Stimulated activated CD8-positive, alpha-beta memory T cell treated with anti-CD3 and anti-CD28 coated beads, Interleukin-4, amount 100 ng/mL, for 4 hours (primary cell): ENCODE results near the gene AP2A2.
"Not testable (repeated sequence)": the region's sequence is repeated elsewhere in the genome, so short reads cannot be mapped to it uniquely, and the experiment has no call there.

ENCODE experiments used
- DNase-seq, 2 donors: peaks; one replicate each; pipeline ENCODE4 v3.0.0-alpha.2; 2020; ENCODE audit warnings: low read depth in 2 of 2, low spot score in 1 of 2

Gene AP2A2

DNA sequence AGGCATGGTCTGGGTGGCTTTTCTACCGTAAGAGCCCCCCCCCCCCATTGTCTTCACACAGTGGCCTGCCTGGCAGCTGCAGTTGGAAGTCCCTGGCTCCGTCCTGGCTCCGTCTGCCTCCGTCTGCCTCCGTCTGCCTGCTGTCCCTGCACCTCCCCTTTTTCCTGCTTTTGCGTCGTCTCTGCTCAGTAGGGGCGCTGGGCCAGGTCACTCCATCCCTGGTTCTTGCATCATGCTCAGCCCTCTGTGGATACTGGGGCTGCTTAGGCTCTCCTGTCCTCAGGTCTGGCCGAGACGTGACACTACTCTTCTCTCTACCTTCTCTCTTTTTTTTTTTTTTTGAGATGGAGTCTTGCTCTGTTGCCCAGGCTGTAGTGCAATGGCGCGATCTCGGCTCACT is 27.8 kb downstream of the AP2A2 start:
- DNase-seq, result no peak

DNA sequence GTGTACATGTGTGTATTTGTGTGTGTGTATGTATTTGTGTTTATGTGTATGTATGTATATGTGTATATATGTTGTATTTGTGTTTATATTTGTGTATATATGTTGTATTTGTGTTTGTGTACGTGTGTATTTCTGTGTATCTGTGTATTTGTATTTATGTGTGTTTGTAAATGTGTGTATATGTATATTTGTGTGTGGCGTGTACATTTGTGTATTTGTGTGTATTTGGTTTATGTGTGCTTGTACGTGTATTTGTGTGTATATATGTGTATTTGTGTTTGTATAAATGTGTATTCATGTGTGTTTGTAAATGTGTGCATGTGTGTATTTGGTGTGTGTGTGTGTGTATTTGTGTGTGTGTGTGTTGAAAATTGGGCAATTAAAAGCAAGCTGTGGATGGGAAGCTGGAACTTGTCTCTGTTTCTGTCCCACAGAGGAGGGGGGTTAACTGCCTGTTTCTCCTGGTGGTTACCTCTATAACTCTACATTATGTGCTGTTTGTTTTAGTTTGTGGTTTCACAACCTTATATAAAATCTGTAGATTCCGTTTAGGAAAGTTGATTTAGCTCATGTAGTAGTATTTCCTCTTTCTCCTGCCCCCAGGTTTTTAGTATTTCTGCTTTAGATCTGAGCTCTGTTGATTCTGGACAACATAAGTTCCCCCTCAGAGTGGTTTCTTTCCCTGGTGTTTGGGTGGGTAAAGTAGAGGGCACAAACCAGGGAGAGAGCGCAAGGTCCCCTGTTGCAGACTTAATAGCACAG is 28.9 kb downstream of the AP2A2 start:
- no peak for DNase-seq

DNA sequence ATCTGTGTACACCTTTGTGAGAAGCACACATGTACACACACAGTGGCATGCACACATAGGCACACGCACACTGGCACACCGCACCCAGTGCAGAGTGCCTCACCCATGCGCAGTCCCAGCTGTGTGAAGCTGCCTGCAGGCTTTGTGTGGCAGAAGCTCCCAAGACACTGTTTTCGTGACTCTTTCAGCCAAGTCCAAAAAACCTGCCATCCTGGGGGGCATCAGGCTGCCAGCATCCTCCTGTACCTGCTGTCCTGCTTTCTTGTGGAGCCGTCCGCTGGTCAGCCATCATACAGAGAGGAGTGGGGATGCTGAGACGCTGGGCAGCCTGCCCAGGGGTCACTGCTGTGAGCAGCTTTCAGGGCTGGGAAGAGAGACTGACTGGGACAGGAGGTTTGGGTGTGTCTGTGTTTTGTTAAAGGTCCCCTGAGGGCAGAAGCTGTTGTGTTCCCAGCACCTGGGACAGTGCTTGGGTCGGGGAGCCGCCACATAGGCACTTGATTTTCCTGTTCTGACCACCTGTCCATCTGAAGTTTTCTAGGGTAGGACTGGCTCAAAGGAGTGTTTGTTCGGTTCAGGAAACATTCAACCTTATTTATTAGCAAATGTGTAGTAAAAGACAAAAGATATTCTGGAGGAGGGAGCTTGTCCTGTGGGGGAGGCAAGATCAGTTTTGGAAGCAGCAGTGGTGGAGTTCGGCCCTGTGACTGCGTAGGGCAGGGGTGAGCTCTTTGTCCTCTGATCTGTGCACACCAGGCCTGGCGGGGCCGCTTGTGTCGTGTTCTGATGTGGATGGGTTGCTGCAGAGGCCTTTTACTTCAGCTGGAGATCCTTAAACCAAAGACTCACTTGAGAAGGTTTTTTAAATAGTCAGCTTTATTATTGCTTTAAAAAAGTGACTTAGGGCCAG is 29.7 kb downstream of the AP2A2 start:
- DNase-seq, result no peak

DNA sequence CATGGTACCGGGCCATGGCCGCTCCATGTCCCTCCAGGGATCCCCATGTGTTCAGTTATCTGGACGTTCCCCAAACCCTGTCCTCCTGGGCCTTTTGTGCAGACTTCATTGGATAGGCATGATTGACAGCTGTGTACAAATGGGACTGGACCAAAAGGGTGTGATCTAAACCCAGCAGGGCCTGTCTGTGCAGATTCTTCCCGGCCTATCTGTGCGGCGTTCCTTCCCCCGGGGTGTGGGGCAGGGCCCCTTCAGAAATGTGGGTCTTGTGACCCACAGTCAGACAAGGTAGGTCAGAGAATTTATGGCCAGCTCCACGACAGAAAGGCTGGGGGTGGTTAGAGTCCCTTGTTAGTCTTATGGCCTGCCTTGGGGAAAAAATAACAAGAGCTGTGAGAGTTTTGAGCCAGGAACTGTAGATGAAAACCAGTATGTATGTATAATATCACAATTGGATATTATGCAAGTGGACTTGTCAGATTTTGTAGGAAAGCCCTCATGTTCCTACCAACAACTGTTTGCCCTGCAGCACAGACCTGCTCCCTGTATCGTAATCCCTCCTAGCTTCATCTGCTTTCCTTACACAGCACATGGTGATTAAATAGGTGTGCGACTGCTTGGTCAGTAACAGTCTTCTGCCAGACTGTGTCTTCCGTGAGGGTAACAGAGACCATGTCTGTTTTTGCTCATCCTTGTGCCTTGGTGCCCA is 31.7 kb downstream of the AP2A2 start:
- DNase-seq, result no peak

DNA sequence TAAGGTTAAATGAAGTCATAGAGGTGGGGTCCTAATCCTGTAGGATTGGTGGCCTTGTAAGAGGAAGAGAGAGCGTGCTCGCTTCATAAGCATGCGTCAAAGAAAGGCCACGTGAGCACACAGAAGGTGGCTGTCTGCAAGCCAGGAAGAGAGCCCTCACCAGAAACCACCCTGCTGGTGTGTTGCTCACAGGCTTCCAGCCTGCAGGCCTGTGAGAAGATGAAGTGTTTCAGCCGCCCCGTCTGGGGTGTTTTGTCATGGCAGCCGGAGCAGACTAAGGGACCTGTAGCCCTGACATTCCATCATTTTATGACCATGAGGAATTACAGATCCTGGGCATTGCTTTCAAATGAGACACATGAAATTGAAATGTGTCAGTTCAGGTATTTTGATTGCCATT is 32.4 kb downstream of the AP2A2 start:
- DNase-seq, result no peak

DNA sequence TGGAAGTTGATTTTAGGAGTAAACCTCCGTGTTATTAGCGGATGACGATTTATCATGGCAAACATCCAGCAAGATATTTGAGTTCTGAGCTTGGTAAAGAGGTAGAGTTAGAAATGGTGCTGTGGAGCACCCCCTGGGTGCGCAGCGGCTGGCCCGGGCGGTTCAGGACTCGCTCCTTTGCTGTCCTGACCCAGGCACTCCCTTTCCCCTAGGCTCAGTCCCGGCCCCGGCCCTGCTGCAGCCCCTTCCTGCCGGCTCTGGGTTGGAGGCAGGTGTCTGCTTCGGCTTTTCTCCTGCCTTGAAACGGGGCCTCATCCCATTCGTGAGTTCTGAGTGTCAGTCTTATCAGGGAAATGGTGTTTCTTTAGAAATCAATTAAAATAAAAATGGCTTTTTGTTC is 33.4 kb downstream of the AP2A2 start:
- DNase-seq, result no peak

DNA sequence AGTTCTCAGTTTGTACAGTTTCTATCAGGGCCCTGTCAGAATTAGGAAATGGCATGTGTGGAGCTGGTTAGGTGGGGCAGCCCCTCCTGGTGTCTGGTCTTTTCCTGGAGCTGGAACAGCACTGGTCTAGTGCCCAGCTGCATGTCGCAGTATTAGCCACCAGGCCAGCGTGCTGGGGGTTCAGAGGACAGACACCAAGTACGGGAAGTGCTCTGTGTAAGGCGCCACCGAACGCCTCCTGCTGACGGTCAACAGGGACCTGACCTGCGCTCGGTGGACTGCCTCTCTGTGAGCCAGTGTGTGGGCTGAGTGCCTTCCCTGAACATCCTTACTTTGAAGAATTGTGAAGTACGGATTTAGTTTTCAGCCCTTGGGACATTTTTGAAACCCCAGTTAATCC is 33.9 kb downstream of the AP2A2 start:
- no peak for DNase-seq

DNA sequence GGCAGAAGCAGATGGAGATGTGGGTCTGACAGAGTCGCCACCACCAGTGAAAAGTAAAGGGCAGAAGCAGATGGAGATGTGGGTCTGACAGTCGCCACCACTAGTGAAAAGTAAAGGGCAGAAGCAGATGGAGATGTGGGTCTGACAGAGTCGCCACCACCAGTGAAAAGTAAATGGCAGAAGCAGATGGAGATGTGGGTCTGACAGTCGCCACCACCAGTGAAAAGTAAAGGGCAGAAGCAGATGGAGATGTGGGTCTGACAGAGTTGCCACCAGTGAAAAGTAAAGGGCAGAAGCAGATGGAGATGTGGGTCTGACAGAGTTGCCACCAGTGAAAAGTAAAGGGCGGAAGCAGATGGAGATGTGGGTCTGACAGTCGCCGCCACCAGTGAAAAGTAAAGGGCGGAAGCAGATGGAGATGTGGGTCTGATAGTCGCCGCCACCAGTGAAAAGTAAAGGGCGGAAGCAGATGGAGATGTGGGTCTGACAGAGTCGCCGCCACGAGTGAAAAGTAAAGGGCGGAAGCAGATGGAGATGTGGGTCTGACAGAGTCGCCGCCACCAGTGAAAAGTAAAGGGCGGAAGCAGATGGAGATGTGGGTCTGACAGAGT is 35.7 kb downstream of the AP2A2 start:
- DNase-seq, result not testable (repeated sequence)

DNA sequence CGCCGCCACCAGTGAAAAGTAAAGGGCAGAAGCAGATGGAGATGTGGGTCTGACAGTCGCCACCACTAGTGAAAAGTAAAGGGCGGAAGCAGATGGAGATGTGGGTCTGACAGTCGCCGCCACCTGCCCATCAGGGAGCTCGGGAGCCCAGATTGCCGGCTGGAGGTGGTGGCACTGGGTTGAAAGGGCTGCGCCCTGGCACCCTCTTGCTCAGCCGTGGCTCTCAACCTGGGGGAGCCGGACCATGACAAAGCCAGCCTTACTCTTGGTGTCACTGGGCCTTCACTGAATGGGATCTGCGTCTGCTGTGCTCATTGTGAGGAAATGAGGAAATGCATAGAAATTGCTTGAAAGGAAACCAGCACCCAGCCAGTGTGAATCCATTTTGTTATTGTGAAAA is 36.3 kb downstream of the AP2A2 start:
- DNase-seq, result no peak

DNA sequence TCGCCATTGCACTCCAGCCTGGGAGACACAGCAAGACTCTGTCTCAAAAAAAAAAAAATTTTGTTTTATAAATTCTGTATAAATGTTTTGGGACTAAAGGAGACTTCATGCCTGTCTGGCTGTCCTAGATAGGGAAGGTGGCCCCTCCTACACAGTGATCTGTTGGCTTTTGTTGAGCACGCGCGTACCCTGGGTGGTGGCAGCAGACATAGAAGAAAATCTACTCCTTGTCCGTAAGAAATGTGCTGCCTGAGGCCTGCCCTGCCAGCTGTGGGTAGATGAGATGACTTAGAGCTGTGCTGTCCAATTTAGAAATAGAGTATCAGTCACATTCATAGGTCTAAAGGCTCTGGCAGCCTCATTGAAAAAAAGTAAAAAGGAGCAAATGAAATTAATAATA is 37.0 kb downstream of the AP2A2 start:
- DNase-seq, result no peak

DNA sequence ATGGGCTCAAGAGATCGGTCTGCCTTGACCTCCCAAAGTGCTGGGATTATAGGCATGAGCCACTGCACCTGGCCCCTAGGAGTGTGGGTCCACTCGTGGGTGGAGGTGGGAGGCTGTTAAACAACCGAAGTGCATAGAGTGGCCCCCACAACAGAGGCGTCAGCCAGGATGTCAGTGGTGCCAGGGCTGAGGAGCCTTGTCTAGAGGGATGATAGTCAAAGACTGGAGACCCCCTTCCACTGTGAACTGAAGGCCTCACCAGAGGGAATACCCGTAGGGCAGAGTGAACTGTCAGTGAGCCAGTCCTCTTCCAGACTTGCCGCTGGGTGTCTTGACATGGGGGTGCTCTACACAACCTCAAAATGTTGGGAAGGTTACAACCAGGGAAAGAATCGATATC is 38.2 kb downstream of the AP2A2 start:
- no peak for DNase-seq

DNA sequence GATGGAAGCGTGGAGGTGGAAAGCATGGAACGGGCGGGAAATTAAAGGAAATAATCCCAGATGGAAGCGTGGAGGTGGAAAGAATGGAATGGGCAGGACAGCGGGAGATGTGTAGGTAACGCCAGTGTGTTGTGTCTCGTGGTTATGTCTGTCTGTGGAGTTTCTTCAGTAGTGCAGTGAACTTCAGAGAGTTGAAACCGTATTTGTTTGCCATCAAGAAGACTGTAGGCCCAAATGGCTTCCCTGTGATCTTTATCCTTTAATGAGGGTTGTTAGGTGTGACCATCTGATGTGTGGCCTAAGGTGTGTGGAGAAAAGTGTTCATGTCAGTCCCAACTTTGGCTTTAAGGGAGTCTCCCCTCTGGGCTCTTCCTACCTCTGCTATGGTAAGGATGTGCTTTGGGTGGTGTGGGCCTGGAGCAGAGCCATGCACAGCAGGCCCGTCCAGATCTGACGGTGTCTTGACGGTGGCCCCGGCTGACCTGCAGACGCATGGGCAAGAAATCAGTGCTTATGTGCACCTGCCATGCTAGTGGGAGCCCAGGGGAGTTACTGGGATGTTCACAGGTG is 39.6 kb downstream of the AP2A2 start:
- DNase-seq, result no peak

DNA sequence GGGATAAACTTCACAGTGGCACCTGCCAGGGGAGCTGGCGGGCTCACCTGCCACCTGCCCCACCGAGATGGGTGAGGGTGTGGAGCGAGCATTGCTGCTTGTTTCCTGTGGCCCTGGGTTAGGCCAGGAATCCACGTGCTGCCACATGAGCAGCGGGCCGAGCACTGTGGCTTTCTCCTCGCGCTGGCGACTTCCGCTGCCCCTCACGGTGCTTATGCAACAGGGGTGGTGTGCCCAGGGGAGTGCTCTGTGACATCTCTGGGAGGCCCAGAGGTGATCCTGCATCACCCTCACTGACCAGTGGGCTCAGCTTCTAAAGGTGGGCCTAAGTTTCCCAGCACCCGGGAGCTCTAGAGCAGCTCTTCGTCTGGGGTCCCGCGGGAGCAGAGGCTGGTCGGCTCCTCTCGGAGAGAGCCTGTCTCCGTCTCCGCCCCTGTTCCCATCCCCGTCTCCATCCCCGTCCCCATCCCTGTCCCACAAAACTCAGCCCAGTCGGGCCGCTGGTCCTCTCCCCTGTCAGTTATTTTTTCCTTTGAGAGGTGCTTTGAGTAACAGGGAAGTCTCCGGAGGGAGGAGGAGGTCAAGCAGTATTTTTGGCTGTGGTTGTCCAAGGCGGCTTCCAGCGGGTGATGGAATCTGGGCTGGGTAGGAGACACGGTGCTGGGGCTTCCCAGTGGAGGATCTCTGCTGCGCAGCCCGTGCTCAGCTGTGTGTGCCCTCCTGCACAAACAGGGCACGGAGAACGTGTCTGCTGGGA is 42.5 kb downstream of the AP2A2 start:
- no peak for DNase-seq

DNA sequence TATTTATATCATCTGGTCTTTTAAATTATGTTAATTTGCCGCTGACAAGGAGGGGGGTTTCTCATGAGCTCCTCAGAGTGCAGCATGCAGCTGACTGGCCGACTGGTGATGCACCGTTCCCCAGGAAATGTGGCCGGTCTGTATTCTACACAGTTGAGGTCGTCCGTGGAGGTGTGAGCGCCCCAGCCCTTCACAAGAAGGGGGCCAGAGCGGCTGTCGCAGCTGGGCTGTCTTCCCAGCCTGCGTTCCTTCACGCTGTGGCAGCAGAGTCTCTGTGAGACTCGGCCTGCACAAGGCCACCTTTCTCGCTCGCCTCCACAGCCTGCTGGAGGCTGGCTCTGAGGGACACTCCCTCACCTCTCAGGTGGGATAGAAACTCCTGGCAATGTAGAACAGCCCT is 43.2 kb downstream of the AP2A2 start:
- no peak for DNase-seq

DNA sequence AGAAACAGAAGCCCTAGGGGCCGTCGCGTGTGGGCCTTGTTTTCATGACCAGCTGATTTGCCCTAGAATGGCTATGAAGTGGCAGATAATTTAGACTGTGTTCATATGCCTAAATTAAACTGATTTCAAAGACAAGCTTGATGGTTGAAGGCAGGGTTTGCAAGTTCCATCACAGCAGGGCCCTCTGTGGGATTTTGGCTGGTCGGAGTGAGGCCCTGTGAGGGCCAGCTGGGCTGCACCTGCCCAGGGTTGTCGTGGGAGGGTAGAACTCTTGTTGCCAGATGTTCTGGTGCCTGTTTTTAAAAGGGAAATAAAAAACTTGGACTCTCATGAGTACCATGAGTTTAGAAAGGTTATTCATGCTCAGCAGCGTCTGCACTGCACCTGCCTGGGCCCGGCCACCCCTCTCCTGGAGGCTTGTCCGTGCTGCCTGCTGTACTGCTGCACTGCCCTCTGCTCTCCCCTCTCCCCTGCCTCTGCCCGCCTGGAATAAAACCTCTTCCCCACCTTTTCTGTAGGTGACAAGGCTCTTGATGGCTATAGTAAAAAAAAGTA is 44.1 kb downstream of the AP2A2 start:
- no peak for DNase-seq

DNA sequence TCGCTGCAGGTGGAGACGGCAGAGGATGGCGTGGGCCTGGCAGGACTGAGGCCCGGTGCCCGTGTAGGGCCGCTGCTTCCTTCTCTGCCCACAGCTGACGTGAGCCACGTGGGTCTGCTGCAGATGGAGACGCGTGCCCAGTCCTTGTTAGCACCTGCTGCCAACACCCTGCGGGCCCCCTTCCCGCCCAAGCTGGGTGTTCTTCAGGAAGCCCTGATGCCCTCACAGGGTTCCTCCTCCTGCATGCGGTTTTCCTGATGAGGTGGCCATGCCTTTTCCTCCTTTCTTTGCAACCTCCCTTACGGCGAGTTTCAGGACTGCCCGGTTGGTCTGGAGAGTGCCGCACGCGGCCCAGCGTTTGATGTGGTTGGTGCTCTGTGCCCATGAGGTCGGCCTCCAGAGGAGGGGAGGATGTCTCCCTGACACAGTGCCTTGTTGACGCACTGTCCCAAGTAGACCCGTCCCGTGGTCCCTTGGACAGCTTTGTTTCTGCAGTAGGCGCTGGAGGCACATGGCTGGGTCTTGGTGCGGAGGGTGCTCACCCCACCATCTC is 44.7 kb downstream of the AP2A2 start:
- no peak for DNase-seq

DNA sequence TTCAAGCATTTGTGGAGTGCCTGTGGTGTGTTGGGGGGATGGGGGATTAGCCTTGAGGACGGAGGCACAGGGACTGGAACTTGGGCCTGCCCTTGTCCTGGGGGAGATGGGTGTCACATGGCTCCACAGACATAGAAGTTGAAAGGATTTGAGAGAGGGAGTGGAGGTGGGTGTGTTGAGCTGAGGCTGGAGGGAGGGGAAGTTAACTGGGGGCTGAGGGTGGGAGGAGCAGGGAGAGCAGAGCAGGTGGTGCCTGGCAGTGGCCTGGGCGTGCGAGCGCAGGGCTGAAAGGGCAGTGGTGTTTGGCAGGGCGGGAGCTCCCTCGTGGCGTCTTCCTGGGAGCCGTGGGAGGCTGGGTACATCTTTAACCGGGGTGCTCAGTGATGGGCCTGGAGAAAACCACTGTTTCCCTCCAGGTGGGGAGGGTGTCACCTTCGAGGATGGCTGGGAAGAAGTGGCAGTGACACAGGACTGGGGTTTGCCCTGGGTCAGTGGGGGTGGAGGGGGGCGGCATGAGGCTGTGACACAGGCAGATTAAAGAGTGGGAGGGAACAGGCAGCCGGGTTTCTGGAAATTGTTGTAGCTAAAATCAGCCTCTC is 45.5 kb downstream of the AP2A2 start:
- no peak for DNase-seq

DNA sequence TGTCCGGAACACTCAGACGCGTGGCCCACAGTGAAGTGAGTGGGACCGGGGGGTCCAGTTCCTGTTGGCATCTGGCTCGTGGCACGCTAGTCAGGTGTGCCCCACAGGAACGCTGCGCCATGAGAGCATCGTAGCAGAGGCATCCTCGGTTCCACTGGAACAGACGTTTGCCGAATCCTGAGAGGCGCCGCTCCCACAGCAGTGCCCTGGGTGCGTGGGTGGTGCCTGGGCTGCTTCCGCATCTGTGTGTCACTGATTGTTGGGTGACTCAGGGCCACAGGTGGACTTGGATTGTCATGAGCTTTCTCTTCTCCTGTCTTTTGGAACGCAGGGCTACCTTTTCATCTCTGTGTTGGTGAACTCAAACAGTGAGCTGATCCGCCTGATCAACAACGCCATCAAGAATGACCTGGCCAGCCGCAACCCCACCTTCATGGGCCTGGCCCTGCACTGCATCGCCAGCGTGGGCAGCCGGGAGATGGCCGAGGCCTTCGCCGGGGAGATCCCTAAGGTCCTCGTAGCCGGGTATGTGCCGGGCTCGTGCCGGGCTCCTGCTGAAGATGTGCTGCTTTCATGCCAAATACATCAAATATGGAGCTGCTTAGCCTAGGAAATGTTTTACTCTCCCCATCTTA is 46.2 kb downstream of the AP2A2 start:
- DNase-seq, result no peak
